Stimulated activated CD4-positive, alpha-beta T cell treated with anti-CD3 and anti-CD28 coated beads, Interleukin-2, amount 100 ng/mL, for 4 hours (primary cell): ENCODE results near the gene ELOF1.
"Not testable (repeated sequence)": the region's sequence is repeated elsewhere in the genome, so short reads cannot be mapped to it uniquely, and the experiment has no call there.

Experiments
- DNase-seq: peaks from one replicate; pipeline ENCODE4 v3.0.0-alpha.2; 2020; ENCODE audit warnings: low read depth

ELOF1 gene

DNA sequence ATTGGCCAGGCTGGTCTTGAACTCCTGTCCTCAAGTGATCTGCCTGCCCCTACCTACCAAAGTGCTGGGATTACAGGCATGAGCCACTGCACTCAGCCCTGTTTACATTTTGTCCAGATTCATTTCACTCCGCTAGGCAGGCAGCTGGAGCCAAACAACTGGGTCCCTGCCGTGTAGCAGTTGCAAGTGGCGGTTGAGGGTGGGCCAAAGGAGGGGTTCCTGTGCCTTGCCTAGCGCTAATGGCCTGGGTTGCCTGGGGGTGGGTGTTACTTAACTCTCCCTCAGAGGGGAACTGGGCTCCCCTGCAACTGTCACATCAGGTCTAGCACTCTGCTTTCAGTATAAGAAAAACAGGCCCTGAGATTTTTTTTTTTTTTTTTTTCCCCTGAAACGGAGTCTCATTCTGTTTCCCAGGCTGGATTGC is 11.0 kb upstream of the ELOF1 start:
- no peak for DNase-seq

DNA sequence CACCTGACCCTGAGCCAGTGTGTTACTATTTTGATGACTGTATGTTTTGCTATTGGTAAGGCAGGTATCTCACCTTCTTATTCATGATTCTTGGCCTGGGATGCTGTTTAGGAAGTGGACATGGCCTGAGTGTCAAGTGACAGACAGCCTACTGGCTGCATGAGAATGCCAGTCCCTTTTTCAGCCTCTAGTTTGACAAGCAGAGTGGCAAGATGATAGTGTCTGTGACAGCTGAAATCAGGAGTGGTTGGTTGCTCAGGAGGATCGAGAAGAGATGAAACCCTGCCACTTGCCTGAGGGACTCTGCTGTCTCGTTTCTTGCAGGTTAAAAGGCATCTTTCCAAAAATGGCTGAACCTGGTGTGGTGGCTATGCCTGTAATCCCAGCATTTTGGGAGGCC is 7.1 kb upstream of the ELOF1 start:
- no peak for DNase-seq

DNA sequence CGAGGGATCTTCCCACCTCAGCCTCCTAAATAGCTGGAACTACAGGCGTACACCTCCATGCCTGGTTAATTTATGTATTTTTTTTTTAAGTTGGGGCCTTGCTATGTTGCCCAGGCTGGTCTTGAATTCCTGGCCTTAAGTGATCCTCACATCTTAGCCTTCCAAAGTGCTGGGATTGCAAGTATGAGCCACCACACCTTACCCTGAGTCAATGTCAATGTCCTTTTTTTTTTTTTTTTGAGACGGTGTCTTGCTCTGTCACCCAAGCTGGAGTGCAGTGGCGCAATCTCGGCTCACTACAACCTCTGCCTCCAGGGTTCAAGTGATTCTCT is 6.6 kb upstream of the ELOF1 start:
- DNase-seq, result not testable (repeated sequence)

DNA sequence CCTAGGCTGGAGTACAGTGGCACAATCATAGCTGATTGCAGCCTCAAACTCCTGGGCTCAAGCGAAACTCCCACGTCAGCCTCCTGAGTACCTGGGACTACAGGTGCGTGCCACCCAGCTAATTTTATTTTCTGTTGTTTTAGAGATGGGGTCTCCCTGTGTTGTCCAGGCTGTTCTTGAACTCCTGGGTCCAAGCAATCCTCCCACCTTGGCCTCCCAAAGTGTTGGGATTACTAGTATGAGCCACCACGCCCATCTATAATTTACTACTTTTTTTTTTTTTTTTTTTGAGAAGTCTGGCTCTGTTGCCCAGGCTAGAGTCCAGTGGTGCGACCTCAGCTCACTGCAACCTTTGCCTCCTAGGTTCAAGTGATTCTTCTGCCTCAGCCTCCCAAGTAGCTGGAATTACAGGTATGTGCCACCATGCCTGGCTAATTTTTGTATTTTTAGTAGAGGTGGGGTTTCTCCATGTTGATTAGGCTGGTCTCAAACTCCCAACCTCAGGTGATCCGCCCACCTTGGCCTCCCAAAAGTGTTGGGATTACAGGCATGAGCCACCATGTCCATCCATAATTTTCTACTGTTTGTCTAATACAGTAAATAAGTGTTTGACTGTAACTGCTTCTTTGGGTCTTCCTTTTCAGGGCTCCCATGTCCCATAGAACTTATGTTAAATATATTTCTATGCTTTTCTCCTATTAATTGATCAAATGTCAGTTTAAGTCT is 5.2 kb upstream of the ELOF1 start:
- not testable (repeated sequence) for DNase-seq

DNA sequence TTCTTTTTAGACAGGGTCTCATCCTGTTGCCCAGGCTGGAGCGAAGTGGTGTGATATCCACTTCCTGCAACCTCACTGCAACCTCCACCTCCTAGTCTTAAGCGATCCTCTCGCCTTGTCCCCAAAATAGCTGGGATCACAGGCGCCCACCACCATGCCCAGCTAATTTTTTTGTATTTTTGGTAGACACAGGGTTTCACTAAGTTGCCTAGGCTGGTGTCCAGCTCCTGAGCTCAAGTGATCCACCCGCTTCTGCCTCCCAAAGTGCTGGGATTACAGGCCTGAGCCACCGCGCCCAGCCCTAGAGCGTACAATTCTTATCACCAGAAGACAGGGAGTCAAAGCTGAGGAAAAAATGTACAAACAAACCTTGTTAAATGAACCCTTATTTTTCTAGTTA is 4.5 kb upstream of the ELOF1 start:
- DNase-seq, result no peak

DNA sequence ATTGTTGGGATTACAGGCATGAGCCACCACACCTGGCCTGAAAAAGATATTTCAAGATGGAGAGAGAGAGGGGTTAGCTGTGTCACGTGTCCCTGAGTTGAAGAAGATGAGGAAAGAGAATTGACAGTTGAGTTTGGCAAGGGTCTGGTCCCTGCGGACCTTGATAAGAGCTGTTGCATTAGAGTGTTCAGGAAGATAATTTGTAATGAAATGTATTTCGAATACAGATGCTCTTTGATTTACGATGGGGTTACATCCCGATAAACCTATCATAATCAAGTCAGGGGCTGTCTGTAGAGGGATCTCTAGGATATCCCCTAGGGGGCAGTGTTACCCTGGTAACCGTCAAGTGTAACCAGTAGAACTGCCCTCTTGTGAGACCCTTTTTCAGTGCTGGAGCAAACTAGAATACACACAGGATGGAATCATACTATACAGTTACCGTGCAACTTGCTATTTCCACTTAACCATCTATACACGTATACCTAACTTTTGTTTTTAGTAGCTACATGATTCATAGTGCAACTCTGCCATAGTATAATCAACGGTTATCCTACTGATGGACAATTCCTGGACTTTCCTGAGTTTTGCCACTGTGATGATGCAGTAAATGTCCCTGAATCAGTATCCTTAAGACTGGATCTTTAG is 1.5 kb upstream of the ELOF1 start:
- peak; percentile 57 for DNase-seq

DNA sequence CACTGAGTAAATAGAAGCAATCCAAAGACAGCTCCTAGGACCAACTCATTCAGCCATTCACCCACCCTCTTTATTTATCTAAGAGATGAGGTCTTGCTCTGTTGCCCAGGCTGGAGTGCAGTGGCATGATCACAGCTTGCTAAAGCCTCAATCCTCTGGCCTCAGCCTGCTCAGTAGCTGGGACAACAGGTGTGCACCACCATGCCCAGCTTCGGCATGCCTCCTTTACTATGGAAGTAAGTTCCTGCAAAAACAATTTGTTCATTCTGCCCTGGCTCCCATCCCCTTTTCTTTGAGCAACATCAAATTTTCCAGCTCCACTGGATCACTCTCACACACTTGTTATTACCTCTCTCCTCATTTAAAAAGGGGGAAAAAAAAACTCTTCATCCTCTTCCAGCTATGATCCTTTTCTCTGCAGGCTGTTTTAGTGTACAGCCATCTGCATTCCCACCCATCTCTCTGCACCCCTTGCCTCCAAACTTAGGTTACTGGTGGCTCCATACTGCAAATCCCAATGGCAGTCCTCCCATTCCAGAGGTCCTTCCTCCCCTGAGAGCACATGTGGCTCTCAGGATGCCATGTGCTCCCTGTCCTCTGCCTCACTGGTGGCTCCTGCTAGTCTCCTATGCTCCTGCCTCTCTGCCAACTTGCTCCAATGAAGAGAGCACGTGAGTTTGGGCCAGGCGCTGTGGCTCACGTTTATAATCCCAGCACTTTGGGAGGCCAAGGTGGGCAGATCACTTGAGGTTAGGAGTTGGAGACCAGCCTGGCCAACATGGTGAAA is 2.2 kb downstream of the ELOF1 start:
- no peak for DNase-seq

DNA sequence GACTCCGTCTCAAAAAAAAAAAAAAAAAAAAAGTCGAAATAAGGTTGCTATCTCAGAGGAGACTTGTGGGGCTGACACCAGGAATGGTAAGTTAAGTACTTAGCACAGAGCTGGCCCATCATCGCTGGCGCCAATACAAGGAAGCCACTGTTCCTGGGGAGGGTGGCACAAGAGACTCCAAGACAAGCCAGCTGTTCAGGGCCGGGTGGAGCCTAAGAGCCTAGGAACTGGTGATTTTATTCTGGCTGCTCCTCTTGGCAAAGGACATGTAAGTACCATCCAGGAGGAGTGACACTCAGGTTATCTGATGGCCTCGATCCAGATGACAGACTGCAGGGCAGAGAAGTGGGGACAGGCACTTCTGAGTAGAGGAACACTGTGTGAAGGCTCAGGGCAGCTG is 3.8 kb downstream of the ELOF1 start:
- DNase-seq, result no peak

DNA sequence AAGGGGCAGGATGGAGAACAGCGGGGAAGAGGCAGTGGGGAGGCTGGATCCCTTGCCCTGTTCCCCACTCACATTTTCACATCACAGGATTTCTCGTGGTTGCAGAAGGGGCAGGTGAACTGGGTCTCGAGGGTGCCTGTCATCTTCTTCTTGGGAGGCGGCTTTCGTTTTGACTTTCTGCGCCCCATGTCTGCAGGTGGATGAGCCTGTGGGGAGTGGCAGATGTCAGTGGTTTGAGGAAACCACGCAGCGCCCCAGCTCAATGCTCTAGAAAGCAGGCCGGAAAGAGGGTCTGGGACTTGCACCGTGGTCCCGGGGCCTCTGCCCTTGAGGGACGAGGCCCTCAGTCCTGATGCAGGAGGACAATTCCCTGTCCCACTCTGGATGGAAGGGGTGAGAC is 4.9 kb downstream of the ELOF1 start:
- no peak for DNase-seq

DNA sequence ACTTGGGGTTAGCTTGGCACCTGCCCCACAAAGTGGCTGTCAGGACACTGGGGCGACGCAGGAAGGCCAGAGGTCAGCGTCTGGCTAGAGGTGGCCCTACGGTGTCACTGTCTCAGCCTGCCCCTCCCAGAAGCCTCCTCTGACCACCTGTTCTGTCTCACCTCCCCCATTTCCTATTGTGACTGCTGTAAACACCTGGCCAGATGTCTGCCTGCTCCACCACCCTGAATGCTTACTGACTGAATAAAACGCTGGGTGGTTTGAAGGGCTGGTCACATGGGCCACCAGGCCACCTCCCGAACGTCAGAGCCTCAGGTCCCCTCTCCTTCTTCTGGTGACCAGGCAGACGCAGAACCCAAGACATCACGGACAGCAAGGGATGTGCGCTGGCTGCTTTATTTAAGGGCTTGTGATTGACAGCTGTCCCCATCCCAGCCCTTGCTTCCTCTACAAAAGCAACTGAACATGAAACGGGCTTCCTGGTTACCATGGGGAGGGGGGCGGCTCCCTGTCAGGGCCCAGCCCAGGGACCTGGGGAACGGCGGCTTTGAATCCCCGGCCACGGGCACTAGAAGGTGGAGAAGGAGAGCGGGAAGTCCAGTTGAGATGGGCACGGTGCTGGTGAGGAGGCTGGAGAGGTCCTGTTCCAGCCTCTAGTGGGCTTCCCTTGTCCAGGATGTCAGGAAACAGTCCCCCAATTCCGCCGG is 6.2 kb downstream of the ELOF1 start:
- no peak for DNase-seq

DNA sequence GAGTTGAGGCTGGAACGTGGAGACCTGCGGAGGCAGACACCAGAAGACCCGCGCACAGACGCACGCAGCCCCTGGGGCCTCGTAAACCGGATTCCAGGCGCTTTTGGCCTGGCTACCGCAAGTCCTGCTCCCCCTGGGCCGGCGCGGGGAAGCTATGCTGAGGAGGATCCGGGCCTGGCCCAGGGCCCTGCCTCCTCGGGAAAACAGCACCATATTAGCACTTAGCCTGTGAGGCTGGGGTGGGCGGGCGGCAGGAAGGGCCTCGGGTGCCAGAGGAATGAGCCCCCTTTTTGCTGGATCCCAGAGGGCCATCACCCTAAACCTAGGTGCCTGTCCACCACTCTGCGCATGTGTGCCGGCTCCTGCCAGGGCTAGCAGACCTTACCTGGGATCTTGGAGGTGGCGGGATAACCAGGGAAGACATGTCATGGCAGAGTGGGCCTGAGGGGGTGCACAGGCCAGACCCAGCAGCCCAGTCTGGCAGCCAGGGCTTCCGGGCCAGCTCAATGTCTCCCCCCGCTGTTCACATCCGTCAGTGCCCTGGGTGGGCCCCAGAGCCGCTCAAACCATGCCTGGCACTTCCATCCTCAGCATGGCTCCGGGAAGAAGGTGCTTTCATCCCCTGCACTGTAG is 7.3 kb downstream of the ELOF1 start:
- DNase-seq, result no peak

DNA sequence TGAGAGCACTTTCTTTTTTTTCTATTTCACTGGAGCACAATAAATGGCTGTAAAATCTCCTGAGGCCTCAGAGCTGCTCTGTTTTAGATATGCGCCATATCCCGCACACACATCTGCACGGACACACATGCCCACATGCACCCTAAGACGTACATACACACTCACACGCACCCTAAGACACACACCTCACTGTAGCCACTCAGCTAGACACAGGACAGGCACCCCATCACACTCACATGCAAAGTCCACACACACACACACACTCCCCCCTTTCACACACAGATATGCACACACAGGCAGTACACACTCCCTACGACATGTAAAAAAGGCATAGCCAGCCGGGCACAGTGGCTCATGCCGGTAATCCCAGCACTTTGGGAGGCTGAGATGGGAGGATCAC is 8.8 kb downstream of the ELOF1 start:
- no peak for DNase-seq

DNA sequence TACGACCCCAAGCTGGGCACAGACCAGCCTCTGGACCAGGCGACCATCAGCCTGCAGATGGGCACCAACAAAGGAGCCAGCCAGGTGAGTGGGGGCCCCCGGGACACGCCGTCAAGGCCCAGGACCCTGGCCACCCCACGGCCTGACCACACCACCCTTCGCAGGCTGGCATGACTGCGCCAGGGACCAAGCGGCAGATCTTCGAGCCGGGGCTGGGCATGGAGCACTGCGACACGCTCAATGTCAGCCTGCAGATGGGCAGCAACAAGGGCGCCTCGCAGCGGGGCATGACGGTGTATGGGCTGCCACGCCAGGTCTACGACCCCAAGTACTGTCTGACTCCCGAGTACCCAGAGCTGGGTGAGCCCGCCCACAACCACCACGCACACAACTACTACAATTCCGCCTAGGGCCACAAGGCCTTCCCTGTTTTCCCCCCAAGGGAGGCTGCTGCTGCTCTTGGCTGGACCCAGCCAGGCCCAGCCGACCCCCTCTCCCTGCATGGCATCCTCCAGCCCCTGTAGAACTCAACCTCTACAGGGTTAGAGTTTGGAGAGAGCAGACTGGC is 9.6 kb downstream of the ELOF1 start:
- DNase-seq, result no peak

DNA sequence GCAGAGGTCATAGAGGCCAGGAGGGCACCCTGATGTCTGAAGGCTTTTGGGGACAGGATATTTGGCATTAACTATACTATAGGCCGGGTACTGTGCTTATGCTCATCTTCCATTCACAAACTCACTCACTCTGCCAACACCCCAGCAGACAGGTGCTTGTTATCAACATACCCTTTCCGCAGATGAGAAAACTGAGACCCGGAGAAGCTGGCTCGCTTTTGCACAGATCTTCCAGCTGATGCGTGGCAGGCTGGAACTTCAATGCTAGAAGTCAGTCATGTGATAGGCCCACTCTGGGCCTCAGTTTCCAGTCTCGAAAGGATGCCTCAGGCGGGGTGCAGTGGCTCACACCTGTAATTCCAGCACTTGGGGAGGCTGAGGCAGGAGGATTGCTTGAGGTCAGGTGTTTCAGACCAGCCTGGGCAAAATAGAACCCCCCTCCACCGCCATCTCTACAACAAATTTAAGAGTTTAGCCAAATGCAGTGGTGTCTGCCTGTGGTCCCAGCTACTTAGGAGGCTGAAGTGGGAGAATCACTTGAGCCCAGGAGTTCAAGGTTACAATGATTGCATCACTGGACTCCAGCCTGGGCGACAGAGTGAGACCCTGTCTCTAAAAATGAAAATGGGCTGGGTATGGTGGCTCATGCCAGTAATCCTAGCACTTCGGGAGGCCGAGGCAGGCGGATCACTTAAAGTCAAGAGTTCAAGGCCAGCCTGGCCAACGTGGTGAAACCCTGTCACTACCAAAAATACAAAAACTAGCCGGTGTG is 10.9 kb downstream of the ELOF1 start:
- DNase-seq, result no peak

DNA sequence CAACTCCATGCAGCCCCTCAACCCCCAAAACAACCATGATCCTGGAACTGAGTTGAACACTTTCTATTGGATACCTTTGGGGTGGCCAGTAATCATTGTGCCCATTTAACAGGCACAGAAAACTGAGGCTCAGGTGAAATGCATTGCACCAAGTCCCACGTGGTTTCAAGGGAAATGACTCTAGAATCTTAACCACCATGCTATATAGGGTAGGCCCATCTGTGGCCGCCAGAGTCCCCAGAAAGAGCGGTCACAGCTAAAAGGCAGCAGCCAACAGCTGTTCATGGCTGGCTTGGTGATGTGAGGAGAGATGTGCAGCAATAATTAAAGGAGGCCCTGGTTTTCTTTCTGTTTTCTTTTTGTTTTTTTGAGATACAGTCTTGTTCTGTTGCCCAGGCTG is 17.8 kb downstream of the ELOF1 start:
- no peak for DNase-seq

DNA sequence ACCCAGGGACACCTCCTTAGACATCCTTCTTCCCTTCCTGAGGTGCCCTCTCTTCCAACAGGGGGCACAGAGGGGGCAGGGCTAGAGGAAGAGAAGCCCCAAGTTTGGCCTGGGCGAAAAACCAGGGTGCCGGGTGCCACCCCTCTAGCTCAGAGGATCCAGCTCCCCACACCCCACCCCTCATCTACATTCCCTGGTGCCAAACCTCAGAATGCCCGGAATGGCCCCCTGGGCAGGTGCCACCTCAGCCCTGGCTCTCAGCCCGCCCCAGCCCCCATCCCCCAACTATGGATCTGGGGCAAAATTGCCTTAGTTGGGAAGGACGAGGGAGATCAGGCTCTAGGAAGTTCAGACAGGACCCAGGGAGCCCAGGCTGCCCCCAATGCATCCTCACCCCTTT is 18.4 kb downstream of the ELOF1 start:
- DNase-seq, result no peak

DNA sequence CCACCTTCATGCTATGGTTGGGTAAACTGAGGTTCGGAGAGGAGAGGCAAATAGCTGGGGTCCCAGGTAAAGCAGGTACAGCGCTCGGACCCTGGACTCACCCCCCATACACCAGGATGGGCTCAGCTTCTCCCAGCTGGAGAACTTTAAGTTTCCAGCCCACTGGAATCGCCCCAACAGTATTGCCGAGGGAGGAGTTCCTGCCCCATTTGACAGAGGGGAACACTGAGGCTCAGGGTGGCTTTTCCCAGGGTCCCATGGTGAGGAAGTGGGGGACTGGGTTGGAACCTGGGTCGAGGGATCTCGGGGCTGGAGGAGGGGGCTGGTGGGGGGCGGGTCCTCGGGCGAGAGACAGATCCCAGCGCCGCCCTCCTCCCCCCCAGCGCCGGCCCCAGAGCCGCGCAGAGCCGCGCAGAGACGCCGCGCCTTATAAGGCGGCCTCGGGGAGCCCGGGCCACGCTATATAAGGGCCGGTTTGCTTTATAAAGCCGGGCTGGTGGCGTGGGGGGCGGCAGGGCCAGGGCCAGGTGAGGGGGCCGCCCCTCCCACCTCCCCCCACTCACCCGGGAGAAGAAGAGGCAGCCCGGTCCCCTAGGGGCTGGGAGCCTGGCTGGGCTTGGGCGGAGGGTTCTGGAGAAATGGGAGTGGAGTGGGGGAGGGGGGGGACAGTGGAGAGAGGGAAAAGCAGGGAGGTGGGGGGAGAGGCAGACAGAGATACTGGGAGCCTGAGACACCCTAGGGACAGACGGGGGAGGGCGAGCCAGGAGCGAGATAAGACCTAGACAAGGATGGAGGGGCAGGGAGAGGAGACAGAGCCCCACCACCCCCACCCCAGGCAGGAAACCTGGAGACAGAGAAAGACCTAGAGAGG is 19.3 kb downstream of the ELOF1 start:
- no peak for DNase-seq

DNA sequence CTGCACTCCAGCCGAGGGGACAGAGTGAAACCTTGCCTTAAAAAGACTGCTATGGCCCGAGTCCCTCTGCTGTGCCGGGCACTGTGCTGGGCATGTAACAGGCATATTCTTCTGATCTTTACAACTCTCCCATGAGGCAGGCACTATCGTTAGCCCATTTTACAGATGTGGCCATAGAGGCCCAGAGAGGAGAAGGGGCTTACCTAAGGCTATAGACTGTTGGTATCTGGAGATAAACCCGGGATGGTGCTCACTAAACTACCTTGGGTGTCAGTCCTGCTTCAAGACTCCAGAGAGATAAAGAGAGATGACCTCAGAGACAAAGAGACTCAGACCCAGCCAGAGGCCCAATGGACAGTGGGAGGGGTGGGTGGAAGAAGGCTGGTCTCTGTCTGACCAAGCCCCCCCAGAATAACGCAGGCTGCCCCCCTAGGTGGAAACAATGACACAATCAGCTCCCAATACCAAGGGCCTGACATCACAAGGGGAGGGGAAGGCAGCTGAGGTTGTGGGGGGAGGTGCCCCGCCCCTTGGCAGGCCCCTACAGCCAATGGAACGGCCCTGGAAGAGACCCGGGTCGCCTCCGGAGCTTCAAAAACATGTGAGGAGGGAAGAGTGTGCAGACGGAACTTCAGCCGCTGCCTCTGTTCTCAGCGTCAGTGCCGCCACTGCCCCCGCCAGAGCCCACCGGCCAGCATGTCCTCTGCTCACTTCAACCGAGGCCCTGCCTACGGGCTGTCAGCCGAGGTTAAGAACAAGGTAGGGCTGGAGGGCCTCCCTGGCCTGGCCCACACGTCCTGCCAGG is 20.6 kb downstream of the ELOF1 start, which contains the start of gene CNN1:
CNN1 (plus strand) TSS at position 620 of the 805 bp plus-strand sequence; CDS start at position 697, 77 bp downstream.
- DNase-seq, result no peak
